Measurements from ENCODE around the gene ABI3BP.

Gene ABI3BP

GRCh38 chr3:100869787-100870186 is 123.4 kb downstream of the ABI3BP start:
- TF ChIP-seq CTCF (IDR thresholded peaks at IDR 0.05; ENCODE audit: insufficient read depth, low read depth, low read length, missing control alignments) = no peak
- DNase-seq (ENCODE audit: low read depth) = no peak
- H3K4me3 ChIP-seq (ENCODE audit: low read length) = no peak overlapping the region

- no peak for DNase-seq (ENCODE audit: low read depth)
- H3K4me3 ChIP-seq (ENCODE audit: low read length) = no peak overlapping the region
- TF ChIP-seq CTCF (IDR thresholded peaks at IDR 0.05; ENCODE audit: insufficient read depth, low read depth, low read length, missing control alignments) = no peak
Measured at GRCh38 chr3:100868894-100869293, 124.3 kb downstream of the ABI3BP start.

GRCh38 chr3:100868096-100868495 is 125.1 kb downstream of the ABI3BP start:
- no peak for TF ChIP-seq CTCF (IDR thresholded peaks at IDR 0.05; ENCODE audit: insufficient read depth, low read depth, low read length, missing control alignments)
- no peak overlapping the region for H3K4me3 ChIP-seq (ENCODE audit: low read length)
- DNase-seq (ENCODE audit: low read depth) = no peak

GRCh38 chr3:100865442-100865841 is 127.8 kb downstream of the ABI3BP start:
- peak; percentile 26 for DNase-seq (ENCODE audit: low read depth)
- no peak for TF ChIP-seq CTCF (IDR thresholded peaks at IDR 0.05; ENCODE audit: insufficient read depth, low read depth, low read length, missing control alignments)

GRCh38 chr3:100864471-100865250 is 128.6 kb downstream of the ABI3BP start:
- no peak for DNase-seq (ENCODE audit: low read depth)
- TF ChIP-seq CTCF (IDR thresholded peaks at IDR 0.05; ENCODE audit: insufficient read depth, low read depth, low read length, missing control alignments) = no peak
- no peak overlapping the region for H3K4me3 ChIP-seq (ENCODE audit: low read length)

More at GRCh38 chr3:100865442-100865841, 127.8 kb downstream of the ABI3BP start:
- no peak overlapping the region for H3K4me3 ChIP-seq (ENCODE audit: low read length)

- no peak overlapping the region for H3K4me3 ChIP-seq (ENCODE audit: low read length)
- DNase-seq (ENCODE audit: low read depth) = no peak
- TF ChIP-seq CTCF (IDR thresholded peaks at IDR 0.05; ENCODE audit: insufficient read depth, low read depth, low read length, missing control alignments) = no peak
Measured at GRCh38 chr3:100857863-100858262, 135.4 kb downstream of the ABI3BP start.

GRCh38 chr3:100856821-100857220 is 136.4 kb downstream of the ABI3BP start:
- no peak for TF ChIP-seq CTCF (IDR thresholded peaks at IDR 0.05; ENCODE audit: insufficient read depth, low read depth, low read length, missing control alignments)
- no peak overlapping the region for H3K4me3 ChIP-seq (ENCODE audit: low read length)
- no peak for DNase-seq (ENCODE audit: low read depth)

All from epithelial cell of esophagus (primary cell).